ENCODE data around the gene CFAP58. TPM values are rescaled to one million over a fixed set of nuclear protein-coding genes. Genes with fewer than 3 reads are reported as not detected.

The CFAP58 gene
- total and polyA plus RNA-seq, 2 donors (not counting 1 experiment from before 2014, with no cell fraction given) = not detected

- peaks cover 37 to 66% of the 10 kb centered on the region in 2 donors for H3K4me1 ChIP-seq (ENCODE audit: control insufficient read depth in 2 of 2, insufficient read depth in 2 of 2, low read length in 2 of 2)
- peak; percentile 83 for DNase-seq
- TF ChIP-seq EZH2 (IDR thresholded peaks at IDR 0.05; ENCODE audit: borderline replicate concordance, insufficient read depth, low read depth, low read length, poor library complexity, severe bottlenecking) (no peak), CTCF (IDR thresholded peaks at IDR 0.05) (peak; percentile 75)
- H3K36me3 ChIP-seq (replicated peaks in 1 of 2; ENCODE audit: control extremely low read depth in 1 of 2, control insufficient read depth in 1 of 2, extremely low read depth in 1 of 2, insufficient read depth in 2 of 2, low read length in 1 of 2) = no peaks in the 10 kb centered on the region
- H3K27ac ChIP-seq (ENCODE audit: low read length in 2 of 2) = peak overlapping the region; percentile 79 to 86
- ChIA-PET CTCF (interaction anchor here (0.8 to 15.7 kb wide), 14 partner anchors 9 to 226 kb away, joined by 3 to 594 read pairs (median 11); partner anchors contain the start of genes GSTO2 and ITPRIP), POLR2A (interaction anchor here (1.3 to 1.5 kb wide), 2 partner anchors 12 to 44 kb away, joined by 8 to 11 read pairs; partner anchors contain the start of gene ITPRIP)
- H3K9me3 ChIP-seq (ENCODE audit: control extremely low read depth in 1 of 3, control insufficient read depth in 2 of 3, insufficient read depth in 1 of 3, low read length in 2 of 3) = no peaks in the 10 kb centered on the region
- Mint-ChIP-seq H3K4me3 (no peak overlapping the region), H3K27me3 (no peaks in the 10 kb centered on the region), H3K4me1 (peaks cover 34% of the 10 kb centered on the region), H3K9me3 (ENCODE audit: insufficient read depth) (no peaks in the 10 kb centered on the region), H3K27ac (no peak overlapping the region)
- H3K4me3 ChIP-seq (ENCODE audit: control extremely low read depth in 1 of 5, extremely low read depth in 1 of 5, insufficient read depth in 1 of 5, low read depth in 2 of 5, low read length in 4 of 5) = peak overlapping the region; percentile 6 to 65 (median 40)
- WGBS (ENCODE audit: insufficient coverage) = 20% methylated on average over 2 of the region's 6 CpGs
- H3K9ac ChIP-seq (ENCODE audit: low read length) = peak overlapping the region; percentile 58
- peaks cover 0 to 2% (median 0%) of the 10 kb centered on the region in 4 experiments for H3K27me3 ChIP-seq (replicated peaks in 1 of 4; ENCODE audit: control extremely low read depth in 1 of 4, control insufficient read depth in 3 of 4, insufficient read depth in 4 of 4, low read length in 3 of 4)
- ATAC-seq (ENCODE audit: low read depth) = peak; percentile 60
- peak overlapping the region; percentile 66 for H3K4me2 ChIP-seq (replicated peaks; ENCODE audit: low read depth, low read length, poor library complexity, severe bottlenecking)
- H2AFZ ChIP-seq (ENCODE audit: insufficient read depth, low read depth, low read length, poor library complexity, severe bottlenecking) = peak overlapping the region; percentile 36
- no peaks in the 10 kb centered on the region for H3K79me2 ChIP-seq (ENCODE audit: control insufficient read depth, insufficient read depth, low read length)
- no peaks in the 10 kb centered on the region for H4K20me1 ChIP-seq (ENCODE audit: control insufficient read depth, insufficient read depth, low read length, poor library complexity, severe bottlenecking)
- intact Hi-C loops (cut with micrococcal nuclease) = loop anchor here (1.0 kb wide), 2 partner anchors 45 to 59 kb away; no protein-coding TSS in a partner anchor
Observed at GRCh38 chr10:104350127-104350635, 3.5 kb upstream of the CFAP58 start.

- Histone ChIP-seq H3K4me3 (ENCODE audit: control extremely low read depth in 1 of 5, extremely low read depth in 1 of 5, insufficient read depth in 1 of 5, low read depth in 2 of 5, low read length in 4 of 5) (no peak overlapping the region), H3K4me1 (ENCODE audit: control insufficient read depth in 2 of 2, insufficient read depth in 2 of 2, low read length in 2 of 2) (peaks cover 33 to 61% of the 10 kb centered on the region in 2 donors), H3K9me3 (ENCODE audit: control extremely low read depth in 1 of 3, control insufficient read depth in 2 of 3, insufficient read depth in 1 of 3, low read length in 2 of 3) (no peaks in the 10 kb centered on the region), H3K9ac (ENCODE audit: low read length) (no peak overlapping the region), H3K27me3 (replicated peaks in 1 of 4; ENCODE audit: control extremely low read depth in 1 of 4, control insufficient read depth in 3 of 4, insufficient read depth in 4 of 4, low read length in 3 of 4) (peaks cover 0 to 5% (median 0%) of the 10 kb centered on the region in 4 experiments), H4K20me1 (ENCODE audit: control insufficient read depth, insufficient read depth, low read length, poor library complexity, severe bottlenecking) (no peaks in the 10 kb centered on the region), H3K79me2 (ENCODE audit: control insufficient read depth, insufficient read depth, low read length) (no peaks in the 10 kb centered on the region), H3K36me3 (replicated peaks in 1 of 2; ENCODE audit: control extremely low read depth in 1 of 2, control insufficient read depth in 1 of 2, extremely low read depth in 1 of 2, insufficient read depth in 2 of 2, low read length in 1 of 2) (no peaks in the 10 kb centered on the region), H3K4me2 (replicated peaks; ENCODE audit: low read depth, low read length, poor library complexity, severe bottlenecking) (no peak overlapping the region), H3K27ac (ENCODE audit: low read length in 2 of 2) (no peak overlapping the region), H2AFZ (ENCODE audit: insufficient read depth, low read depth, low read length, poor library complexity, severe bottlenecking) (no peak overlapping the region)
- ATAC-seq (ENCODE audit: low read depth) = no peak
- H3K4me1 Mint-ChIP-seq = peaks cover 30% of the 10 kb centered on the region
- peak overlapping the region; percentile 51 for H3K27ac Mint-ChIP-seq
- intact Hi-C loops (cut with micrococcal nuclease) = no loop called here
- TF ChIP-seq CTCF (IDR thresholded peaks at IDR 0.05) (no peak), EZH2 (IDR thresholded peaks at IDR 0.05; ENCODE audit: borderline replicate concordance, insufficient read depth, low read depth, low read length, poor library complexity, severe bottlenecking) (no peak)
- no peak for DNase-seq
- ChIA-PET POLR2A (interaction anchor here (0.7 to 1.0 kb wide), 4 partner anchors 14 to 55 kb away, joined by 3 to 4 read pairs (median 3); no protein-coding TSS in a partner anchor), CTCF (interaction anchor here (0.8 to 15.7 kb wide), 15 partner anchors 10 to 227 kb away, joined by 3 to 594 read pairs (median 11); partner anchors contain the start of genes GSTO2 and ITPRIP)
- H3K4me3 Mint-ChIP-seq = peak overlapping the region; percentile 21
- 90% methylated on average over 1 of the region's 2 CpGs for WGBS (ENCODE audit: insufficient coverage)
- no peaks in the 10 kb centered on the region for H3K27me3 Mint-ChIP-seq
- no peaks in the 10 kb centered on the region for H3K9me3 Mint-ChIP-seq (ENCODE audit: insufficient read depth)
Observed at GRCh38 chr10:104351061-104351702, 2.5 kb upstream of the CFAP58 start.

Data from B cell (primary cell).